Mammary microvascular endothelial cell (primary cell): ENCODE results near the gene CLRN2. TPM values are rescaled to one million over a fixed set of nuclear protein-coding genes. Genes with fewer than 3 reads are reported as not detected.

Source experiments
- total RNA-seq: library from RNA; depleted of rRNA; stranded (reverse); fragments of >200 nt; gene quantifications from 2 replicates; pipeline ENCODE4 v1.2.3, GENCODE V29; 2015

The CLRN2 gene, protein sequence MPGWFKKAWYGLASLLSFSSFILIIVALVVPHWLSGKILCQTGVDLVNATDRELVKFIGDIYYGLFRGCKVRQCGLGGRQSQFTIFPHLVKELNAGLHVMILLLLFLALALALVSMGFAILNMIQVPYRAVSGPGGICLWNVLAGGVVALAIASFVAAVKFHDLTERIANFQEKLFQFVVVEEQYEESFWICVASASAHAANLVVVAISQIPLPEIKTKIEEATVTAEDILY
- not detected in 2 replicates for total RNA-seq

DNA sequence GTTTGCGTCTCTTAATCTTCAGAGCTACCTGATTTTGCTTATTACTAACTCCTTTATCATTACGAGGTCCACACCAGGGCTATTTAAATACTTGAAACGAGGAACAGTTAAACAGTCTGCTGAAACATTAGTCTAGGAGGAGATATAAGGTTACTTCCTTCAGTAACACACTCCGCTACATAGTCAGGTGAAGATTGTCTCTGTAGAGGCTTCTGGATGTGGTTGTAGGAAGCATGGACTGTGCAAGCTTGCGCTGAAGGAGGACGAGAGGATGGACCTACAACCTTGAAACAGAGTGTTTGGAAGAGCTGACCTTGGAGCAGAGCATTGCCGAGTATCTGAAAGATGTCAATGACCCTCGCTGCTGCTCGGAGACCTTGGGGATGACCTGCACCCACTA, at the start of gene CLRN2:
Gene CLRN2, plus strand, starts transcription at position 301 of the 400 bp plus-strand sequence. CDS start 102 bp downstream, outside the sequence.

DNA sequence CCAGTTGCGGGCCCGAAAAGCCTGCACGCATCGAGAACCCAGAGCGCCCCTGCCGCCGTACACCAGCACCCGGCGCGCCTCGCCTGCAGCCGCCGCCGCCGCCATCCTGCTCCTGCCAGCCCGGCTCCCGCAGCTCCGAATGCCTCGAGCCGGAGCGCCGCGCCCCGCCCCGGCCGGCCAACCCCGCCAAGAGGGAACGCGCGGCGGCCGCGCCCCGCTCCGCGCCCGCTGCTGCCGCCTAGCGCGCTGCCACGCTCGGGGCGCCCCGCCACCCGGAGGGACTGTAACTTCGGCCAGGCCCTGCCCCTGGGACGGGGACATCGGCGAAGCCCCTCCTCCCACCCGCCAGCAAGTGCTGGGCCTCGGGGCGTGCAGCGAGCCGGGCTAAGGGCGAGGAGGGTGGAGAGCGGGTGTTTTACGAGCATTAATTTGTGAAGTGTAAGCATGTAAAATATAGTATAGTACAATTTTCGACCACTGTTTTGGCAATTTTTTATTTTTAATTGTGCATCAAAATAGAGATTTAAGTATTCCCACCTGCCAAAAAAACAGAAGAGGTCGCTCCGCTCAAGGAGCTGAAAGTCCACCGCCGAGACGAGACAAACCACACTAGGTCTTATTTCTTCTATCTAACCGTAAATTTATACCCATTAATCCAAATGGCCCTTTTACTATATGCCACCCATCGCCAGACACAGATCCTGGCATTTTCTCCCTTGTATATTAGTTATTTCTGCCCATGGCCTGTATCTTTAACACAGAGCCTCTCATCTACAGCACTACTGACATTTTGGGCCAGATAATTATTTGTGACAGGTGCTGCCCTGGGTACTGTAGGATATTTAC, 2.8 kb upstream of the CLRN2 start, which contains the start of gene QDPR:
Gene QDPR, minus strand, starts transcription at position 141 of the 846 bp plus-strand sequence. Its CDS starts 36 bp downstream, at position 105.

Other genes starting within 250 kb of the CLRN2 start
- 12.7 and 15.1 TPM in 2 replicates for gene QDPR, start 3.1 kb upstream of the CLRN2 start, total RNA-seq
- 175 and 194 TPM in 2 replicates for gene LAP3, start 62.0 kb downstream of the CLRN2 start, total RNA-seq
- 9.0 and 13.0 TPM in 2 replicates for gene MED28, start 99.5 kb downstream of the CLRN2 start, total RNA-seq